K562 (cell line): ENCODE results near the gene UNC13A. TPM values are rescaled to one million over a fixed set of nuclear protein-coding genes. Genes with fewer than 3 reads are reported as not detected.

ENCODE experiments used
- CTBP1 ChIP-seq: fragments of 450-650 bp; IDR thresholded peaks from 2 replicates; pipeline ENCODE4 v1.6.1; 2016; ENCODE audit warnings: borderline replicate concordance
- GATA2 ChIP-seq: sonication (generic); formaldehyde crosslinking; IDR thresholded peaks from 2 replicates; pipeline ENCODE4 v1.4.0; 2020; ENCODE audit warnings: mild to moderate bottlenecking, missing genetic modification reagents
- KDM1A ChIP-seq, 2 experiments: fragments of 450-650 bp; IDR thresholded peaks; 2 replicates each; pipeline ENCODE4 v1.6.1; 2016; ENCODE audit warnings: mild to moderate bottlenecking in 2 of 2
- MAFK ChIP-seq: IDR thresholded peaks from 2 replicates; pipeline ENCODE4 v1.6.1; 2011; ENCODE audit warnings: low read length, improper control_type of control experiment
- MCM7 ChIP-seq, 2 experiments: fragments of 450-650 bp; IDR thresholded peaks; 2 replicates each; pipeline ENCODE4 v1.6.1; 2016 to 2018
- NFXL1 ChIP-seq: fragments of 450-650 bp; formaldehyde crosslinking; IDR thresholded peaks from 2 replicates; pipeline ENCODE4 v1.4.0; 2021; ENCODE audit warnings: mild to moderate bottlenecking
- SIX5 ChIP-seq, 2 experiments: IDR thresholded peaks; 2 replicates each; pipeline ENCODE4 v1.6.1; 2011; ENCODE audit warnings: low read length in 2 of 2, borderline replicate concordance in 1 of 2, low read depth in 1 of 2, mild to moderate bottlenecking in 1 of 2, moderate library complexity in 1 of 2; ENCODE audit not compliant: insufficient read depth in 1 of 2
- SMARCA5 ChIP-seq: fragments of 450-650 bp; IDR thresholded peaks from 2 replicates; pipeline ENCODE4 v1.6.1; 2016
- SOX6 ChIP-seq: fragments of 450-650 bp; IDR thresholded peaks from 2 replicates; pipeline ENCODE4 v1.6.1; 2014; ENCODE audit warnings: mild to moderate bottlenecking
- TRIM28 ChIP-seq: fragments of 450-650 bp; IDR thresholded peaks from 2 replicates; pipeline ENCODE4 v1.6.1; 2017
- U2AF1 ChIP-seq: fragments of 200-400 bp; formaldehyde crosslinking; optimal IDR thresholded peaks from 2 replicates; pipeline ENCODE3; 2017; ENCODE audit warnings: mild to moderate bottlenecking, low read depth, low read length, moderate library complexity
- ZNF311 ChIP-seq: fragments of 250-450 bp; sonication (Bioruptor Pico); IDR thresholded peaks from 2 replicates; pipeline ENCODE4 v1.4.0; 2020; ENCODE audit warnings: mild to moderate bottlenecking, moderate library complexity
- ZNF444 ChIP-seq: fragments of 250-450 bp; sonication (Bioruptor Pico); IDR thresholded peaks from 2 replicates; pipeline ENCODE4 v1.4.0; 2020; ENCODE audit warnings: mild to moderate bottlenecking, moderate library complexity
- polyA plus RNA-seq, 8 experiments: library from polyadenylated mRNA; depleted of rRNA in 4 of 8; stranded (reverse) in 5 of 8; unstranded in 3 of 8; fragments of >200 nt; fragmentation: Nextera tagmentation in 2 of 8; fragmentation: Illumina TruSeq in 1 of 8; extraction: Ambion mirVana in 2 of 8; extraction: Trizol in 1 of 8; gene quantifications; 2 replicates each; pipeline versions ENCODE4 v1.2.1 to v1.2.3, GENCODE V29; 2011 to 2014; ENCODE audit warnings: inconsistent platforms in 1 of 8, missing spikeins in 1 of 8
- total RNA-seq, 7 experiments: library from RNA; depleted of rRNA in 6 of 7; stranded (reverse); fragments of >200 nt in 6 of 7; fragmentation: Illumina TruSeq in 2 of 7; extraction: Trizol in 2 of 7; gene quantifications; 2 replicates each; pipeline versions ENCODE4 v1.2.1 to v1.2.3, GENCODE V29; 2011 to 2021; ENCODE audit warnings: low replicate concordance in 1 of 7
- TF ChIP-seq, protein P1 (sequence below): fragments of 450-650 bp; IDR thresholded peaks from 2 replicates; pipeline ENCODE4 v1.6.1; 2016; ENCODE audit warnings: low read depth
- TF ChIP-seq, protein P2 (sequence below): fragments of 250-450 bp; sonication (Bioruptor Pico); IDR thresholded peaks from 2 replicates; pipeline ENCODE4 v1.9.0; 2021; ENCODE audit warnings: mild to moderate bottlenecking, inconsistent platforms
- TF ChIP-seq, protein P3 (sequence below), 2 experiments: fragments of 450-650 bp in 1 of 2; sonication (generic) in 1 of 2; formaldehyde crosslinking in 1 of 2; IDR thresholded peaks in 1 of 2; conservative IDR thresholded peaks in 1 of 2; 2 replicates each; pipeline versions ENCODE4 v1.6.1 to v1.8.1; 2016 to 2023; ENCODE audit warnings: mild to moderate bottlenecking in 2 of 2, moderate library complexity in 2 of 2, inconsistent platforms in 1 of 2, missing genetic modification reagents in 1 of 2
- TF ChIP-seq, protein P4 (sequence below): fragments of 450-650 bp; IDR thresholded peaks from 2 replicates; pipeline ENCODE4 v1.7.0; 2016; ENCODE audit warnings: borderline replicate concordance

Gene UNC13A
- total and polyA plus RNA-seq, 9 of the 15 experiments (the other 6 are each of a cell fraction or from before 2014, with no cell fraction given): 0.03 to 1.0 (median 0.25) TPM

DNA sequence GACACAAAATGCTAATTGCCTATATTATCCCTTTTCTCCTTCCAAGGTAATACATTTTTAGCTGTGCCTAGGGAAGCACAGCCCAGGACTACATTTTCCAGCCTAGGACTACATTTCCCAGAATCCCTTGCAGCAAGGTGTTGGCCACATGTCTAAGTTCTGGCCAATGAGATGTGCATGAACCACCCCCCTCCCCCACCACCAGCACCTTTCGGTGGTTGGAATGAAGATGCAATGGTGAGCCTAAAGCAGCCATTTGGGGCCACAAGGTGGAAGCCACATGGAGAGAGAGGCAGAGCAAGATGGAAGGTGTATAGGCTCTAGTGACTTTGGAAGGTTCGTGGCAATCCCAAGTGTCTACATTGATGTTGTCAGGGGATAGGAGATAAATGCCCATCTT, 16.2 kb downstream of the UNC13A start (continued):
- TF ChIP-seq, protein P1, sequence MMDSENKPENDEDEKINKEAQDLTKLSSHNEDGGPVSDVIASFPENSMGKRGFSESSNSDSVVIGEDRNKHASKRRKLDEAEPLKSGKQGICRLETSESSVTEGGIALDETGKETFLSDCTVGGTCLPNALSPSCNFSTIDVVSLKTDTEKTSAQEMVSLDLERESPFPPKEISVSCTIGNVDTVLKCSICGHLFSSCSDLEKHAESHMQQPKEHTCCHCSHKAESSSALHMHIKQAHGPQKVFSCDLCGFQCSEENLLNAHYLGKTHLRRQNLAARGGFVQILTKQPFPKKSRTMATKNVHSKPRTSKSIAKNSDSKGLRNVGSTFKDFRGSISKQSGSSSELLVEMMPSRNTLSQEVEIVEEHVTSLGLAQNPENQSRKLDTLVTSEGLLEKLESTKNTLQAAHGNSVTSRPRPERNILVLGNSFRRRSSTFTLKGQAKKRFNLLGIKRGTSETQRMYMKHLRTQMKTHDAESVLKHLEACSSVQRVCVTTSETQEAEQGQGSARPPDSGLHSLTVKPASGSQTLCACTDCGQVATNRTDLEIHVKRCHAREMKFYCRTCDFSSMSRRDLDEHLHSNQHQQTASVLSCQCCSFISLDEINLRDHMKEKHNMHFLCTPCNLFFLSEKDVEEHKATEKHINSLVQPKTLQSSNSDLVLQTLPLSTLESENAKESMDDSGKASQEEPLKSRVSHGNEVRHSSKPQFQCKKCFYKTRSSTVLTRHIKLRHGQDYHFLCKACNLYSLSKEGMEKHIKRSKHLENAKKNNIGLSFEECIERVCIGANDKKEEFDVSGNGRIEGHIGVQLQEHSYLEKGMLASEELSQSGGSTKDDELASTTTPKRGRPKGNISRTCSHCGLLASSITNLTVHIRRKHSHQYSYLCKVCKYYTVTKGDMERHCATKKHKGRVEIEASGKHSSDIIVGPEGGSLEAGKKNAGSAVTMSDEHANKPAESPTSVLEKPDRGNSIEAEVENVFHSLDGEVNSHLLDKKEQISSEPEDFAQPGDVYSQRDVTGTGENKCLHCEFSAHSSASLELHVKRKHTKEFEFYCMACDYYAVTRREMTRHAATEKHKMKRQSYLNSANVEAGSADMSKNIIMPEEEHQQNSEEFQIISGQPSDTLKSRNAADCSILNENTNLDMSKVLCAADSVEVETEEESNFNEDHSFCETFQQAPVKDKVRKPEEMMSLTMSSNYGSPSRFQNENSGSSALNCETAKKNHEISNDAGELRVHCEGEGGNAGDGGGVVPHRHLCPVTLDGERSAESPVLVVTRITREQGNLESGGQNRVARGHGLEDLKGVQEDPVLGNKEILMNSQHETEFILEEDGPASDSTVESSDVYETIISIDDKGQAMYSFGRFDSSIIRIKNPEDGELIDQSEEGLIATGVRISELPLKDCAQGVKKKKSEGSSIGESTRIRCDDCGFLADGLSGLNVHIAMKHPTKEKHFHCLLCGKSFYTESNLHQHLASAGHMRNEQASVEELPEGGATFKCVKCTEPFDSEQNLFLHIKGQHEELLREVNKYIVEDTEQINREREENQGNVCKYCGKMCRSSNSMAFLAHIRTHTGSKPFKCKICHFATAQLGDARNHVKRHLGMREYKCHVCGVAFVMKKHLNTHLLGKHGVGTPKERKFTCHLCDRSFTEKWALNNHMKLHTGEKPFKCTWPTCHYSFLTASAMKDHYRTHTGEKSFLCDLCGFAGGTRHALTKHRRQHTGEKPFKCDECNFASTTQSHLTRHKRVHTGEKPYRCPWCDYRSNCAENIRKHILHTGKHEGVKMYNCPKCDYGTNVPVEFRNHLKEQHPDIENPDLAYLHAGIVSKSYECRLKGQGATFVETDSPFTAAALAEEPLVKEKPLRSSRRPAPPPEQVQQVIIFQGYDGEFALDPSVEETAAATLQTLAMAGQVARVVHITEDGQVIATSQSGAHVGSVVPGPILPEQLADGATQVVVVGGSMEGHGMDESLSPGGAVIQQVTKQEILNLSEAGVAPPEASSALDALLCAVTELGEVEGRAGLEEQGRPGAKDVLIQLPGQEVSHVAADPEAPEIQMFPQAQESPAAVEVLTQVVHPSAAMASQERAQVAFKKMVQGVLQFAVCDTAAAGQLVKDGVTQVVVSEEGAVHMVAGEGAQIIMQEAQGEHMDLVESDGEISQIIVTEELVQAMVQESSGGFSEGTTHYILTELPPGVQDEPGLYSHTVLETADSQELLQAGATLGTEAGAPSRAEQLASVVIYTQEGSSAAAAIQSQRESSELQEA: no peak
- TF ChIP-seq SOX6: no peak
- TF ChIP-seq ZNF311 (CRISPR knock-in tag): no peak
- TF ChIP-seq, protein P2, sequence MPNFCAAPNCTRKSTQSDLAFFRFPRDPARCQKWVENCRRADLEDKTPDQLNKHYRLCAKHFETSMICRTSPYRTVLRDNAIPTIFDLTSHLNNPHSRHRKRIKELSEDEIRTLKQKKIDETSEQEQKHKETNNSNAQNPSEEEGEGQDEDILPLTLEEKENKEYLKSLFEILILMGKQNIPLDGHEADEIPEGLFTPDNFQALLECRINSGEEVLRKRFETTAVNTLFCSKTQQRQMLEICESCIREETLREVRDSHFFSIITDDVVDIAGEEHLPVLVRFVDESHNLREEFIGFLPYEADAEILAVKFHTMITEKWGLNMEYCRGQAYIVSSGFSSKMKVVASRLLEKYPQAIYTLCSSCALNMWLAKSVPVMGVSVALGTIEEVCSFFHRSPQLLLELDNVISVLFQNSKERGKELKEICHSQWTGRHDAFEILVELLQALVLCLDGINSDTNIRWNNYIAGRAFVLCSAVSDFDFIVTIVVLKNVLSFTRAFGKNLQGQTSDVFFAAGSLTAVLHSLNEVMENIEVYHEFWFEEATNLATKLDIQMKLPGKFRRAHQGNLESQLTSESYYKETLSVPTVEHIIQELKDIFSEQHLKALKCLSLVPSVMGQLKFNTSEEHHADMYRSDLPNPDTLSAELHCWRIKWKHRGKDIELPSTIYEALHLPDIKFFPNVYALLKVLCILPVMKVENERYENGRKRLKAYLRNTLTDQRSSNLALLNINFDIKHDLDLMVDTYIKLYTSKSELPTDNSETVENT: no peak
- peak; percentile 43; the same call in 1 of the 2 replicates for TF ChIP-seq ZNF444 (CRISPR knock-in tag)
- TF ChIP-seq, protein P3, sequence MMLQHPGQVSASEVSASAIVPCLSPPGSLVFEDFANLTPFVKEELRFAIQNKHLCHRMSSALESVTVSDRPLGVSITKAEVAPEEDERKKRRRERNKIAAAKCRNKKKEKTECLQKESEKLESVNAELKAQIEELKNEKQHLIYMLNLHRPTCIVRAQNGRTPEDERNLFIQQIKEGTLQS (IDR thresholded peaks at IDR 0.05): no peak
- TF ChIP-seq, protein P3 (CRISPR knock-in tag; conservative IDR thresholded peaks at IDR 0.05): no peak
- peak in 1 of 2 experiments; percentile 85; a peak in 2 of 4 replicates for TF ChIP-seq KDM1A (IDR thresholded peaks at IDR 0.05)
- TF ChIP-seq TRIM28: peak; percentile 87; the same call in 1 of the 2 replicates
- TF ChIP-seq U2AF1: no peak
- no peak for TF ChIP-seq GATA2 (CRISPR knock-in tag)
- TF ChIP-seq CTBP1: peak; percentile 18; the same call in 1 of the 2 replicates
- TF ChIP-seq NFXL1: no peak
- TF ChIP-seq MCM7 (IDR thresholded peaks at IDR 0.05): no peak
- peak; percentile 95; the same call in 1 of the 2 replicates for TF ChIP-seq SMARCA5
- TF ChIP-seq MAFK: no peak
- peak; percentile 77 to 80; a peak in 3 of 4 replicates for TF ChIP-seq SIX5 (IDR thresholded peaks at IDR 0.05; ENCODE audit: borderline replicate concordance in 1 of 2, insufficient read depth in 1 of 2, low read depth in 1 of 2, low read length in 2 of 2)
- TF ChIP-seq, protein P4, sequence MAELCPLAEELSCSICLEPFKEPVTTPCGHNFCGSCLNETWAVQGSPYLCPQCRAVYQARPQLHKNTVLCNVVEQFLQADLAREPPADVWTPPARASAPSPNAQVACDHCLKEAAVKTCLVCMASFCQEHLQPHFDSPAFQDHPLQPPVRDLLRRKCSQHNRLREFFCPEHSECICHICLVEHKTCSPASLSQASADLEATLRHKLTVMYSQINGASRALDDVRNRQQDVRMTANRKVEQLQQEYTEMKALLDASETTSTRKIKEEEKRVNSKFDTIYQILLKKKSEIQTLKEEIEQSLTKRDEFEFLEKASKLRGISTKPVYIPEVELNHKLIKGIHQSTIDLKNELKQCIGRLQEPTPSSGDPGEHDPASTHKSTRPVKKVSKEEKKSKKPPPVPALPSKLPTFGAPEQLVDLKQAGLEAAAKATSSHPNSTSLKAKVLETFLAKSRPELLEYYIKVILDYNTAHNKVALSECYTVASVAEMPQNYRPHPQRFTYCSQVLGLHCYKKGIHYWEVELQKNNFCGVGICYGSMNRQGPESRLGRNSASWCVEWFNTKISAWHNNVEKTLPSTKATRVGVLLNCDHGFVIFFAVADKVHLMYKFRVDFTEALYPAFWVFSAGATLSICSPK: no peak
